OCI-LY1 (cell line): ENCODE results near the gene RABGAP1L.

Source experiments
- H2AFZ ChIP-seq: fragments of 200-600 bp; sonication (generic), shearing (Covaris generic); 2 replicates; pipeline ENCODE4 v1.6.0; 2014; ENCODE audit warnings: antibody characterized with exemption, mild to moderate bottlenecking, low read length
- H3F3A ChIP-seq: fragments of 200-600 bp; sonication (generic), shearing (Covaris generic); 2 replicates; pipeline ENCODE4 v1.6.0; 2014; ENCODE audit warnings: mild to moderate bottlenecking, antibody characterized with exemption, low read length, moderate library complexity; ENCODE audit not compliant: insufficient read depth
- H3K27ac ChIP-seq: fragments of 200-600 bp; sonication (generic); 2 replicates; pipeline ENCODE4 v1.5.1; 2014; ENCODE audit warnings: low read length, mixed run types, mild to moderate bottlenecking, low read depth; ENCODE audit not compliant: poor library complexity, severe bottlenecking
- H3K27me3 ChIP-seq: fragments of 200-600 bp; sonication (generic); 2 replicates; pipeline ENCODE4 v1.6.0; 2014; ENCODE audit warnings: antibody characterized with exemption, mild to moderate bottlenecking, low read length, moderate library complexity; ENCODE audit not compliant: insufficient read depth
- H3K36me3 ChIP-seq: fragments of 200-600 bp; sonication (generic); 2 replicates; pipeline ENCODE4 v1.6.1; 2014; ENCODE audit warnings: mild to moderate bottlenecking, antibody characterized with exemption, low read length, moderate library complexity, mixed read lengths; ENCODE audit not compliant: insufficient read depth
- H3K4me1 ChIP-seq: fragments of 200-600 bp; sonication (generic); 2 replicates; pipeline ENCODE4 v1.5.1; 2014; ENCODE audit warnings: mild to moderate bottlenecking, low read length, moderate library complexity; ENCODE audit not compliant: insufficient read depth, severe bottlenecking
- H3K4me2 ChIP-seq: fragments of 200-600 bp; sonication (generic), shearing (Covaris generic); 2 replicates; pipeline ENCODE4 v1.6.1; 2014; ENCODE audit warnings: low read length
- H3K4me3 ChIP-seq: fragments of 200-600 bp; sonication (generic); 2 replicates; pipeline ENCODE4 v1.5.1; 2014; ENCODE audit warnings: low read length, low read depth, mild to moderate bottlenecking, mixed read lengths; ENCODE audit not compliant: poor library complexity, severe bottlenecking
- H3K79me2 ChIP-seq: fragments of 200-600 bp; shearing (Covaris generic); 2 replicates; pipeline ENCODE4 v1.6.1; 2016; ENCODE audit warnings: mixed run types, low read length, mixed read lengths; ENCODE audit not compliant: insufficient read depth
- H3K9ac ChIP-seq: fragments of 200-600 bp; sonication (generic), shearing (Covaris generic); 2 replicates; pipeline ENCODE4 v1.6.1; 2014; ENCODE audit warnings: mild to moderate bottlenecking, low read length, mixed read lengths
- H3K9me2 ChIP-seq: fragments of 200-600 bp; sonication (generic), shearing (Covaris generic); 2 replicates; pipeline ENCODE4 v1.6.1; 2014; ENCODE audit warnings: low read depth, mild to moderate bottlenecking, low read length, mixed read lengths
- H3K9me3 ChIP-seq: fragments of 200-600 bp; shearing (Covaris generic); 2 replicates; pipeline ENCODE4 v1.6.1; 2014; ENCODE audit warnings: low read length, mixed read lengths
- H4K20me1 ChIP-seq: fragments of 200-600 bp; sonication (generic), shearing (Covaris generic); 2 replicates; pipeline ENCODE4 v1.6.0; 2016; ENCODE audit warnings: mild to moderate bottlenecking, low read length; ENCODE audit not compliant: insufficient read depth
- CTCF ChIP-seq: fragments of 200-600 bp; sonication (generic), shearing (Covaris generic); IDR thresholded peaks from 2 replicates; pipeline ENCODE4 v1.5.1; 2017; ENCODE audit warnings: mild to moderate bottlenecking, antibody characterized with exemption, low read length, moderate library complexity, mixed read lengths
- EZH2 ChIP-seq: fragments of 200-600 bp; sonication (generic), shearing (Covaris generic); IDR thresholded peaks from 2 replicates; pipeline ENCODE4 v1.8.0; 2017; ENCODE audit warnings: borderline replicate concordance, mixed run types, mild to moderate bottlenecking, antibody characterized with exemption, low read length, moderate library complexity, mixed read lengths

Gene RABGAP1L

GRCh38 chr1:174900317-174900716, 741.0 kb downstream of the RABGAP1L start:
- H3K9me2 ChIP-seq, result no peaks in the 10 kb centered on the region
- H3K36me3 ChIP-seq, result peaks cover 78% of the 10 kb centered on the region
- TF ChIP-seq CTCF (no peak), EZH2 (no peak)
- no peak overlapping the region for H3K9ac ChIP-seq
- no peaks in the 10 kb centered on the region for H3K27me3 ChIP-seq
- no peak overlapping the region for H3K4me3 ChIP-seq
- 0 out of 2 replicates have a peak, but pooled peaks cover 2% of the 10 kb centered on the region for H3K9me3 ChIP-seq
- no peak overlapping the region for H2AFZ ChIP-seq
- no peaks in the 10 kb centered on the region for H4K20me1 ChIP-seq
- H3K27ac ChIP-seq, result no peak overlapping the region
- no peaks in the 10 kb centered on the region for H3F3A ChIP-seq
- no peaks in the 10 kb centered on the region for H3K4me1 ChIP-seq
- peaks cover 5% of the 10 kb centered on the region for H3K79me2 ChIP-seq
- no peak overlapping the region for H3K4me2 ChIP-seq

GRCh38 chr1:174902531-174903099, 743.3 kb downstream of the RABGAP1L start:
- Histone ChIP-seq H3K4me3 (no peak overlapping the region), H3K36me3 (peaks cover 81% of the 10 kb centered on the region), H3F3A (no peaks in the 10 kb centered on the region), H4K20me1 (no peaks in the 10 kb centered on the region), H3K4me2 (no peak overlapping the region), H3K9me3 (0 out of 2 replicates have a peak, but pooled peaks cover 2% of the 10 kb centered on the region), H2AFZ (no peak overlapping the region), H3K9me2 (no peaks in the 10 kb centered on the region), H3K27ac (no peak overlapping the region), H3K4me1 (no peaks in the 10 kb centered on the region), H3K79me2 (peaks cover 5% of the 10 kb centered on the region; the same call in 1 of the 2 replicates), H3K27me3 (no peaks in the 10 kb centered on the region), H3K9ac (no peak overlapping the region)
- TF ChIP-seq CTCF (no peak), EZH2 (no peak)

- Histone ChIP-seq H3K9ac (no peak overlapping the region), H3K27ac (no peak overlapping the region), H3K79me2 (peaks cover 11% of the 10 kb centered on the region; the same call in 1 of the 2 replicates), H4K20me1 (no peaks in the 10 kb centered on the region), H3K4me2 (no peak overlapping the region), H2AFZ (no peak overlapping the region), H3F3A (0 out of 2 replicates have a peak, but pooled peaks cover 2% of the 10 kb centered on the region), H3K27me3 (no peaks in the 10 kb centered on the region), H3K9me2 (no peaks in the 10 kb centered on the region), H3K36me3 (peaks cover 19% of the 10 kb centered on the region), H3K4me1 (peaks cover 10% of the 10 kb centered on the region), H3K4me3 (no peak overlapping the region), H3K9me3 (no peaks in the 10 kb centered on the region)
- TF ChIP-seq CTCF, result no peak
- TF ChIP-seq EZH2, result no peak
These were observed 752.3 kb downstream of the RABGAP1L start for GRCh38 chr1:174911606-174912005.
